Right forelimb (tissue), 1 donor: ENCODE data around the gene KCNH2.

Experiments used
- DNase-seq: peaks from one replicate; pipeline ENCODE4 v3.0.0-alpha.2; 2018

KCNH2 gene

GRCh38 chr7:150945853-150946420 is 32.2 kb downstream of the KCNH2 start:
- DNase-seq, result peak; percentile 54

GRCh38 chr7:150945171-150945852 is 32.8 kb downstream of the KCNH2 start:
- DNase-seq, result peak; percentile 46

GRCh38 chr7:150944066-150945042 is 33.8 kb downstream of the KCNH2 start:
- DNase-seq, result peak; percentile 36

DNA sequence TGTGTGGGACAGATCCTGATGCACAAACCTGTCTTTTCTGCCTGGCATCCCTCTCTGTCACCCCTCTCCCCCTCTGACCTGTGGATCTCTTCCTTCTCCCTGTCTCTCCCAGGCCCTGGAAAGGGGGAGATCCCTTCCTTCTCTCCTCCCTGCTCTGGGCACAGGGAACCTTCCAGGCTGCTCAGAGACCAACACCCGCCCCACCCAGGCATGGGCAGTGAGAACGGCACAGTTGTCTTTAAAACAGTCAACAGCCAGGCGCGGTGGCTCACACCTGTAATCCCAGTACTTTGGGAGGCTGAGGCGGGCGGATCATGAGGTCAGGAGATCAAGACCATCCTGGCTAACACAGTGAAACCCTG is 34.7 kb downstream of the KCNH2 start:
- no peak for DNase-seq

DNA sequence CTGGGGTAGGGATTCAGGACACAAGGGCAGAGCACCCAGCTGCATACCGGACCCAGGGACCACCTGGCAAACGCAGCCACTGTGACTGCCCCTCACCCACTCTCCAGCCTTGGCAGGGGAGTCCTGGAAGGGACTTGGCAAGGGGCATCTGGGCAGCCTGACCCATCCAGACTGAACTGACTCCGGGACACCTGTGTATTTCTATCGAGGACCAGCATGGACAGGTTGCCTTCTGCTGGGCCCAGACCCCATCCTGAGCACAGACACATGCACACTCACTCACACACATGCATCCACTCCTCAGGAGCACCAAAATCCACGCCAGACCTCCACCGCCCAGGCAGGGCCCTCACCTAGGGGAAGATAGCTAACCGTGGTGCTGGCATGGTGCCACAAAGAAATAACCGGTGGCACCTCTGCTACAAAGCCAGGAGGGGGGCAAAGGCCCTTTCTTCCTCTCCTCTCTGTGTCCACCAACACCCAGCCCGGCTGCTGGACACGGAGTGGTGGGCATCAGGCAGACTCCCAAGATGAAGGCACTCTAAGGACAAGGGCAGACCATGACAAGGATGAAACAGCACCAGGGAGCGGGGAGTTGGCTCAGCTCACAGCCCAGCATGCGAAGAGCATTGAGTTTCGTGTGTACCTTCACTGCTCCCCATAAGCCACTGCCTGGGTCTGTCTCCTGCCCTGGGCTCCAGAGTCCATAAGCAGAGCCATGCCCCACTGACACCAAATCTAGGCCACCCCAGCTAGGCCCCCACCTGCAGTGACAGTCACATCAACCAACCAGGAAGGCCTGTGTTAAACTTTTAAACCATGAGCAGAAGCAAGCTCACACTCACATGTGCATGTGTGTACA is 35.3 kb downstream of the KCNH2 start:
- DNase-seq, result peak; percentile 31

DNA sequence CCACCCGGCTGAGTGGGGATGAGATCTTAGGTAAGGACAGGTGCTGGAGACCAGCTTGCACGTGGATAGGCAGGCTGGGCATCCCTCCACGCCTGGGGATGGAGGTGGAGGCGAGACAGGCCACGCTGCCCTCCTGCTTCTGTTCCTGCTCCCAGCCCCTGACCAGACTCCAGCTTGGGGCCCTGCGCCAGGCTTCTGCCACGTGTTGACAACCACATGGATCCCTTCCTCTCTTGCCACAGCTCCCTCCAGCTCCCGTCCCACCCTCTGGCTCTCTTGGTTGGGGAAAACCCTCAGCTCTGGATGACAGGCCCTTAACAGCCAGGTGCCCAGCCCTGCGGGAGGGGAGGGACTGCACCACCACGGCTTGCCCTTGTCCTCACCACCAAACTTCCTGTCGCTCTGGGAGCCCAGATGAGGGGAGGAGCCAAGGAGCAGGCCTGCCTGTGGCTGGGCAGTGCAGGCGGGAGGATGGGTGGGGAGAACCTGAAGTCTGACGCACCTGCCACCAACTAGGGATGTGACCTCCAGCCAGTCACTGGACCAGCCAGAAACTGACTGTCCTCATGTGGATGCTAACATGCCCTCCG is 36.0 kb downstream of the KCNH2 start:
- peak; percentile 46 for DNase-seq

DNA sequence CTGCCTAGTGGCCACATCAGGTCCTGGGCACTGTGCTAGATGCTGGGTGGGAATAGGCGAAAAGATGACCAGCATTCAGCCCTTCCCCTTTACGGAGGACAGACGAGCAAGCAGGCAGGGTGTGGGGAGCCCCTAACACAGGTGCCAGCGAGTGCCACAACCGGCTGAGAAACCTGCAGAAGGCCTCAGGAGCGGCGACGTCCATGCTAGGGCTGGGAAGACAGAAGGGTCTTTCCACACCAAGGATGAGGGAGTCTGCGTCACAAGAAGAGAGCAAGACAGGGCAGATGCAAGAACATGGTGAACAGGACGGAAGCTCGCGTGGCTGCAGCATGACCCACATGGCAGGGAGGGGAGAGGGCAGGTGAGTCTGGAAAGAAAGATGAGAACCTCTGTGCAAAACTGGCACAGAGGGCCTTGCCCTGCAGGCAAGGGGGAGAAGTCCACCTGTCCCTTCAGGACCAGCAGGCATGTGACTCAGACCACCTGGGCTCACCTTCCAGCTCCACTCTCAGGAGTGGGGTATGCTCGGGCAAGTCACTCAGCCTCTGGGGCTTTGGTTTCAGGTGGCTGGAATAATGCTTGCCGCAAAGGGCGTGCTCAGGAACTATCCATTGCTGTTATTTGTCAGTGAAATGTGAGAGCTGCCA is 36.6 kb downstream of the KCNH2 start:
- DNase-seq, result peak; percentile 34

GRCh38 chr7:150940431-150941102 is 37.6 kb downstream of the KCNH2 start:
- no peak for DNase-seq

- no peak for DNase-seq
Measured at GRCh38 chr7:150939466-150939865, 38.7 kb downstream of the KCNH2 start.

DNA sequence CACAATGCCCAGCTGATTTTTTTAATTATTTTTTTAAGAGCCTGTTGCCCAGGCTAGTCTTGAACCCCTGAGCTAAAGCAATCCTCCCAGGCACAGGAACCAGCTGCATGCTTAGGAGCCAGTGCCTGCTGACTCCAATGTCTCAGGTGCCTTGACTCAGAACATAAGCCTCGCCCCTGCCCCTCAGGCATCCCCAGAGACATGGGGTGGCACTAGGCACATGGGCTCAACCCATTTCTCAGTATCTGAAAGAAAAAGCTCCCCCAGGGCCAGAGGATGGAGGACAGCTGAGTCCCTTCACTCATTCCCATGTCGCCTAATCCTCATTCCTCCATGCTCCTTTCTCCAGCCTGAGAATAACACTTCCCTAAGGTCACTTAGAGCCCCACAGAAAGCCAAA is 39.1 kb downstream of the KCNH2 start:
- no peak for DNase-seq

DNA sequence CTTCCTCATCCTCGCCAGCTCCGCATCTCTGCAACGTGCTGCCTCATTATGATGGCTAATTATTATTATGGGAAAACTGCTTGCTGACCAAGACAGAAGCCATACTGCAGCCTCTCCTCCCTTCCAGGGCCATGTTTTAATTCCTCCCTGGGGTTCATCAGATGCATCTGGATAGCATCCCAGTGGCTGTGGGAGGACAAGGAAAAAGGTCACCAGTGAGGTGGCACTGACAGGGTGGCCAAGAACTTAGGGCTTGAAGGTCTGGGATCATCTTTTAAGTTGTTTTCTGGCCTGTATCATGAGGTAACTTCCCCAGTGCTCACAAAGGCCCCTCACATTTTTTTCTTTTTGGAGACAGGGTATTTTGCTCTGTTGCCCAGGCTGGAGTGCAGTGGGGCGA is 39.6 kb downstream of the KCNH2 start:
- DNase-seq, result no peak

- DNase-seq, result peak; percentile 64
Measured at GRCh38 chr7:150937848-150938561, 40.1 kb downstream of the KCNH2 start.

DNA sequence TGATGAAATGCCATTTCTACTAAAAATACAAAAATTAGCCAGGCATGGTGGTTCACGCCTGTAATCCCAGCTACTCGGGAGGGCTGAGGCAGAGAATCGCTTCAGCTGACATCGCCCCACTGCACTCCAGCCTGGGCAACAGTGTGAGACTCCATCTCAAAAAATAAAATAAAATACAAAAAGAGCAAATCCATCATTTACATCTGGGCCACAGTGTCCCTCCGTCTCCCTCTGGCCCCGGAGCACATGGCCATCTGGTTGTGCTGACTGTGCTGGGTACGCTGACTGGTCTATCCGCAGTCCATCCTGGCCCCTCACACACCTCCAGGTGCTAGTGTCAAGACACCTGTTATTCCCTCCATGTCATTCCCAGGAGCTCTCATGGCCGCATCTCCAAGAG is 42.1 kb downstream of the KCNH2 start:
- no peak for DNase-seq

GRCh38 chr7:150935149-150935548 is 43.0 kb downstream of the KCNH2 start:
- DNase-seq, result no peak

GRCh38 chr7:150934045-150934766 is 43.9 kb downstream of the KCNH2 start:
- DNase-seq, result no peak

- no peak for DNase-seq
Measured at GRCh38 chr7:150931199-150931869, 46.8 kb downstream of the KCNH2 start.

GRCh38 chr7:150928541-150928940 is 49.6 kb downstream of the KCNH2 start:
- no peak for DNase-seq

GRCh38 chr7:150927956-150928344 is 50.2 kb downstream of the KCNH2 start:
- DNase-seq, result no peak
